Stimulated activated CD4-positive, alpha-beta T cell treated with anti-CD3 and anti-CD28 coated beads, Interleukin-15, amount 100 ng/mL, for 24 hours (primary cell): ENCODE measurements around the gene BANF1.

ENCODE experiments used
- DNase-seq: peaks from one replicate; pipeline ENCODE4 v3.0.0-alpha.2; 2020

The BANF1 gene

GRCh38 chr11:66001942-66002647 is at the start of gene BANF1, which contains the start of gene EIF1AD:
BANF1 (plus strand) TSS chr11:66002503; CDS start chr11:66003251, 748 bp downstream.
EIF1AD (minus strand) TSS chr11:66002157; CDS start chr11:66000389, 1,768 bp downstream.
- peak; percentile 94 for DNase-seq

GRCh38 chr11:65953471-65953870 is 48.8 kb upstream of the BANF1 start:
- no peak for DNase-seq

DNA sequence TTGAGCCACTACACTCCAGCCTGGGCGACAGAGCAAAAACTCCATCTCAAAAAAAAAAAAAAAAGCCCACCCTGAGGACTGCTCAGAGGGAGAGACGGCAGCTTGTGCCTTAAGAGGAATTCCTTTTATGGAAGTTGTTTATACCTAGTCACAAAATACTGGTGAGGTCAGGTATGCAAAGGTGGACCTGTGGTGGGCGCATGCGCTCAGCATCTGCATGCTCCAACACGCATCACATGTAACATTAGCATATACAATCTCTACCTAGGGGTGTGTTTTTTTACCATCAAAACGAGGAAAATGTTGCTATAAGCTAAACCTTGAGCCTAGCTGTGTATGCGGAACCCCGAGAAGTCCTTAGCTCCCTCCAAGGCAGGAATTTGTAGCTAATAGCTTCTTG is 47.5 kb upstream of the BANF1 start:
- DNase-seq = no peak

GRCh38 chr11:65958291-65958690 is 44.0 kb upstream of the BANF1 start:
- no peak for DNase-seq

DNA sequence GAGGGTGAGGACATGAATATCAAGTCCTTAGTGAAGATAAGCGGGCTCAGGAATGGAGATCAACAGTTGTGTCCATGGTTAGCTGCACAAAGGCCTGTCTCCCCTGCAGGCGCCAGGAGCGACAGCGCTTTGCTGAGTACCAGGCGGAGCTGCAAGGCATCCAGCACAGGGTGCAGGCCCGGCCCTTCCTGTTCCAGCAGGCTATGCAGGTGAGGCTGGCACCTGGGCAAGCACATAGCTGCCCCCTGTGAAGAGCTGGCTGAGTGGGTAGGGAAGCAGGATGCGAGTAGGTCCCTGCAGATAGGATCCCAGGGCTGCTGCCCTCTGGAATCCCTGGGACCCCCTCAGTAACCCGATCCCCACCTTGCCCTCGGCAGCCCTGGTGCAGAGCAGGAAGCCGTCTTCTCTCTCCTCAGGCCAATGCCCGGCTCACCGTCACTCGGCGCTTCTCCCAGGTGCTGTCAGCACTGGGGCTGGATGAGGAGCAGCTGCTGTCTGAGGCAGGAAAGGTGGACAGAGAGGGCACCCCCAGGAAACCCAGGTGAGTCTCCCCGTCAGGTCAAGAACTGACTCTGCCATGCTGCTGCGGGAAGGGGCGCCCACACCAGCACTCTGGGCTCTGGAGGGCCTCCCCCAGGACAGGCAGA is 43.4 kb upstream of the BANF1 start:
- no peak for DNase-seq

GRCh38 chr11:65960824-65961266 is 41.5 kb upstream of the BANF1 start:
- DNase-seq = no peak

DNA sequence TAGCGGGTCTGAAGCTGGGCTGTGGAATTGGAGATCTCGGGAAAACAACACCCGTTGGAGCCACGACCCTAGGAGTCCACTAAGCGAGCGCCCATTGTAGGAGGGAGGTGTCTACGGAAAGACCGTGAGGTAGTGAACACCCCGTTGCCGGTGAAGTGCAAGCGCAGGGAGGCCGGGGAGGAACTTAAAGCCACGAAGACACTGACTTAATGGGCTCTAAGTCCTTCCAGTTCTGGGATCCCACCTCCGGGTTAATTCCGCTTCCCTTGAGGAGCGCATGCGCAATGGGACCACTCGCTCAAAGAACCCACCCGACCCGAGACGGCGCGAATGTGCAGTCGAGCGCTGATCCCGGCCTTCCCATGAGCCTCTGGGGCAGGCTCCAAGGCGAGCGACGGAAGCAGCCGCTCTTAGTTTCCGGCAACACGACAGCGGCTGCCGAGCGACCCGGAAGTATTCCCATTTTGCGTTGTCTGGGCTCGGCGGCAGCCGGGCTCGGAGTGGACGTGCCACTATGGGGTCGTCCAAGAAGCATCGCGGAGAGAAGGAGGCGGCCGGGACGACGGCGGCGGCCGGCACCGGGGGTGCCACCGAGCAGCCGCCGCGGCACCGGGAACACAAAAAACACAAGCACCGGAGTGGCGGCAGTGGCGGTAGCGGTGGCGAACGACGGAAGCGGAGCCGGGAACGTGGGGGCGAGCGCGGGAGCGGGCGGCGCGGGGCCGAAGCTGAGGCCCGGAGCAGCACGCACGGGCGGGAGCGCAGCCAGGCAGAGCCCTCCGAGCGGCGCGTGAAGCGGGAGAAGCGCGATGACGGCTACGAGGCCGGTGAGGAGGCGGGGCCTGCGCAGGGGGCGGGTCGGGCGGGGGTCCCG is 40.8 kb upstream of the BANF1 start, which contains the start of gene SART1:
Gene SART1, plus strand, starts transcription at position 468 of the 874 bp plus-strand sequence. Its CDS starts 47 bp downstream, at position 515.
- DNase-seq = peak; percentile 97

- no peak for DNase-seq
Observed at GRCh38 chr11:65962141-65962564, 40.1 kb upstream of the BANF1 start.

- DNase-seq = no peak
Observed at GRCh38 chr11:65964906-65965305, 37.4 kb upstream of the BANF1 start.

DNA sequence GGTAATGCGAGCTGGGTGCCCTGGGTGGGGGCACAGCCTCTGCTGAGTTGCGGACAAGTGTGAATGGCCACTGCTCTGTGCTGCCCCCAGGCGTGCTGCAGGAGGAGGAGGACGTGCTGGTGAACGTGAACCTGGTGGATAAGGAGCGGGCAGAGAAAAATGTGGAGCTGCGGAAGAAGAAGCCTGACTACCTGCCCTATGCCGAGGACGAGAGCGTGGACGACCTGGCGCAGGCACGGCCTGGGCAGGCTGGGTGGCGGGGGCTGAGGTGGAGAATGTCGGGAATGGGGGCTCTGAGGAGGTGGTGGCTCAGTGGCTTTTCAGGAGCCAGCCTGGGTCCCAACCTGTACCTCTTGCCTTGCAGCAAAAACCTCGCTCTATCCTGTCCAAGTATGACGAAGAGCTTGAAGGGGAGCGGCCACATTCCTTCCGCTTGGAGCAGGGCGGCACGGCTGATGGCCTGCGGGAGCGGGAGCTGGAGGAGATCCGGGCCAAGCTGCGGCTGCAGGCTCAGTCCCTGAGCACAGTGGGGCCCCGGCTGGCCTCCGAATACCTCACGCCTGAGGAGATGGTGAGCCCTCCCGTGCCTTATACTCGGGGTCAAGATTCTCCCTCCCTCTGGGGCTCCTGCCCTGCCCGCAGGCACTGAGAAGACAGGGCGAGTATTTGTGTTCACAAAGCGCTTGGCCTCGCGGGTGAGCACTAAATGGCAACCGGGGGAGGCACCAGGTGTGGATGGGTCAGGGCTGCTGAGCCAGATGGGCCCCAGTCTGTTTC is 36.1 kb upstream of the BANF1 start:
- DNase-seq = no peak

DNA sequence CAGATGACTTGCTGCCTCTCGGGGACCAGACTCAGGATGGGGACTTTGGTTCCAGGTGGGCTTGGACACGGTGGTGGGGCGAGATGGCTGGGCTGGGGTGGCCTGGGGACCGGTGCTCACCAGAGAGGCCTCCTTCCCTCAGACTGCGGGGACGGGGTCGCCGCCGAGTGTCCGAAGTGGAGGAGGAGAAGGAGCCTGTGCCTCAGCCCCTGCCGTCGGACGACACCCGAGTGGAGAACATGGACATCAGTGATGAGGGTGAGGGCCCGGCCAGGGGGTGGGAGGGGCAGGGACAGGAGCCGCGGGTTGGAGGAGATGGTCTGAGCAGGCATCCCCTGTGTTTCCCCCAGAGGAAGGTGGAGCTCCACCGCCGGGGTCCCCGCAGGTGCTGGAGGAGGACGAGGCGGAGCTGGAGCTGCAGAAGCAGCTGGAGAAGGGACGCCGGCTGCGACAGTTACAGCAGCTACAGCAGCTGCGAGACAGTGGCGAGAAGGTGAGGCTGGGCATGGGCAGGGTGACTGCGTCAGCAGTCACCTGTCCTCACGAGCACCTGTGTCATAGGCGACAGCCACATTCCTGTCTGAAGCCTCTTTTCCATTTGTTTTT is 34.9 kb upstream of the BANF1 start:
- DNase-seq = no peak

DNA sequence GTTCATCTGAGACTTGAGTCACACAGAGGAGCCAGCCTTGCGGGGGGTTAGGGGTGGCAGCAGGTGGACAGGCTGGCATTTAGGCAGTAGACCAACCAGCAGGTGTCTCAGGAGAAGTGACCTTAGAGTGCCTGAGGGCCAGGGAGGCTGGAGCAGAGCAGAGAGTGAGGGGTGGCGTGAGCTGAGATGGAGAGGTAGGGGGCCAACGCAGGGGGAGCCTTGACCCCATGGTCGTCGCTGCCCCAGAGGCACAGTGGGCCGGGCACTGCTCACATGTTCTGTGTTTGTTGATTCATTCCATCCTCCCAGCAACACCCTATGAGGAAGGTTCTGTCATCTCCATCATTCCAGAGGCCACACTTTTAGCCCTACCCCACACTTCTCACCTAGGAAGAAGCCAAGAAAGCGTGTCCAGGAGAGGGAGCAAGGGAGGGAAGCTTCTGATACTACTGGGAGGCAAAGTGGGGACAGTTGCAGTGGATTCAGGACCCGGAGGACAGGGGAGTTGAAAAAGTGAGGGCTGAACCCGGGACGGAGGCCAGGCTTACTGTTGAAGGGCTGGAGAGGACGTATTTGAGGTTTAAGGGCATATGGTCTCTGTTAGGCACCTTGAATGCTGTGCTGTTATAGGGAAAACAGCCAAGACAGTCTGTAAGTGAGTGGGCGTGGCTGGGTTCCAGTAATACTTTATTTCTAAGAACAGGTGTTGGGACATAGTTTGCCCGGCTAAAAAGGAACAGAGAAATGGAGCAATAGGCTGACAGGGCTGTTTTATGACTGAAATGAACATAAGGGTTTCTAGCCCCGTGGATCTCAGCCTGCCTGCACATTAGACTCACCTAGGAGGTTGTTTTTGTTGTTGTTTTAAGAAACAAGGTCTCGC is 33.5 kb upstream of the BANF1 start:
- no peak for DNase-seq

GRCh38 chr11:65972116-65972515 is 30.2 kb upstream of the BANF1 start:
- no peak for DNase-seq

DNA sequence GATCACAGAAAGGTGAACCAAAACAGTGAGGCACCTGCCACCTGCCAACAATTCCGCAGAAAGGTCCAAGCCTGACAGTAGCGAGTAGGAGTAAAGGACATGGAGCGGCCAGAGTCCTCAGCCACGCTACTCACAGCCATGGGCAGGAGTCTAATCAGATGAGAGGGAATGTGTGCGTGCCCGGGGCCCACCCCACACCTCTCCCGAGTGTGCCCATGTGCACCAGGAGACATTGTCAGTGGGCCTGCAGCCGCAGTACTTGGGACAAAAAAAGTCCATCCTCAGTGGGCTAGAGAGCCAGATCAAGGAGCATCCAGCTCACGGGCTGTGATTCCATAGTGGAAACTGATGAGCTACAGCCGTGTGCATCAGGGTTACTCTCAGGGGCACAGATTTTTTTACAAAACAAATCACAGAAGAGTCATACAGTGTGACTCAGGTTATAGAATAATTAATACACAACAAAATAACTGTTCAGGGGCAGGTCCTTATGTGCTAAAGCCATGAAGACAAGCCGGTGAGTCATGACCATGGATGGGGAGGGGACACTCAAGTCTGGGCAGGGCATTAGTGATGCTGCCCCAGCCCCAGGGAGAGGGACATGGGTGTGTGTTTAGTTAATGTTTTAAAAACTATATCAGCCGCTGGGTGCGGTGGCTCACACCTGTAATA is 28.7 kb upstream of the BANF1 start:
- DNase-seq = no peak

DNA sequence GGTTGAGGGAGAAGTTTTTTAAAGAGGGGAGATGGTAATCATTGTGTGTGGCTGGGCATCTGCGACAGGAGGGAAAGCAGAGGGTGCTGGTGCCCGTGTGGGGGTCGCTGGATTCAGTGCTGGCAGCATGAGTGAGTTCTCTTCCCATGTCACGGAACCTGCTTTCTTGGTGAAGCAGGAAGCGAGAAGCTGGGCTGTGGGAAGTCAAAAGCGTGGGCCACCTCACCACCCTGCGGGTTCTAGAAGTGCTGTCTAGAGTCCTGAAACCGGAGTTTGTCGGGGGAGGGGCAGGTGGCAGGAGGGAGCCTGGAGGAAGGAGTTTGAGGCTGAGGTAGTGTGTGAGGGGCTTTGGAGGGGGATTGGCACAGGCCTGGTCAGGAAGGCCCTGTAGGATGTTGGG is 26.5 kb upstream of the BANF1 start:
- DNase-seq = no peak

GRCh38 chr11:65976216-65977176 is 25.8 kb upstream of the BANF1 start:
- DNase-seq = no peak

GRCh38 chr11:65977621-65978390 is 24.5 kb upstream of the BANF1 start:
- no peak for DNase-seq
